IMR-90 (cell line): ENCODE data around the gene PCYOX1L. TPM values are rescaled to one million over a fixed set of nuclear protein-coding genes. Genes with fewer than 3 reads are reported as not detected.
A peak's percentile ranks its signal among the peaks of the same experiment; 100 is the strongest.

Source experiments
- ATAC-seq: fragments of 200-7000 bp; cut with Tn5 transposase; 2 replicates; pipeline ENCODE4 v1.9.1; 2020; ENCODE audit warnings: low read depth, mild to moderate bottlenecking, moderate library complexity
- BruUV-seq: library from RNA; stranded (reverse); fragments of 400-500 nt; replicated peaks from 2 replicates; lab custom pipeline; 2021; lab: Mats Ljungman, UMichigan
- CTCF ChIA-PET: fragments of 300-600 bp; formaldehyde crosslinking; extraction: SDS; loops from one replicate; lab custom pipeline; 2021; ENCODE audit warnings: antibody characterized with exemption; lab: Yijun Ruan, JAX
- POLR2A ChIA-PET: fragments of 300-600 bp; sonication (Branson Sonifier 250); formaldehyde crosslinking; loops from one replicate; lab custom pipeline; 2022; ENCODE audit warnings: antibody characterized with exemption; ENCODE audit not compliant: unreplicated experiment; lab: Charles Lee
- DNase-seq: peaks from one replicate; pipeline ENCODE4 v3.0.0; 2013
- H2AFZ ChIP-seq: replicated peaks from 2 replicates; pipeline ENCODE3; 2013; ENCODE audit warnings: low read length, mild to moderate bottlenecking; ENCODE audit not compliant: poor library complexity
- H2AK5ac ChIP-seq: 2 replicates; pipeline ENCODE4 v1.6.1; 2013; ENCODE audit warnings: low read depth, low read length, inconsistent platforms
- H2AK9ac ChIP-seq: replicated peaks from 2 replicates; pipeline ENCODE3; 2013; ENCODE audit warnings: mild to moderate bottlenecking, low read depth, low read length, moderate library complexity; ENCODE audit not compliant: poor library complexity
- H2BK120ac ChIP-seq: 2 replicates; pipeline ENCODE4 v1.6.1; 2013; ENCODE audit warnings: low read depth, low read length, inconsistent platforms
- H2BK15ac ChIP-seq: 3 replicates; pipeline ENCODE4 v1.6.1; 2013; ENCODE audit warnings: low read depth, low read length, inconsistent platforms
- H2BK20ac ChIP-seq: 2 replicates; pipeline ENCODE4 v1.6.1; 2013; ENCODE audit warnings: low read depth, mild to moderate bottlenecking, inconsistent platforms, low read length, moderate library complexity
- H2BK5ac ChIP-seq: 2 replicates; pipeline ENCODE4 v1.6.1; 2013; ENCODE audit warnings: mild to moderate bottlenecking, low read depth, low read length, inconsistent platforms; ENCODE audit not compliant: poor library complexity, severe bottlenecking
- H3K14ac ChIP-seq: replicated peaks from 2 replicates; pipeline ENCODE4 v1.6.1; 2013; ENCODE audit warnings: low read depth, low read length, inconsistent platforms
- H3K18ac ChIP-seq: 2 replicates; pipeline ENCODE4 v1.6.1; 2013; ENCODE audit warnings: low read depth, low read length, control low read depth
- H3K23ac ChIP-seq: 2 replicates; pipeline ENCODE4 v1.6.1; 2013; ENCODE audit warnings: low read depth, low read length, inconsistent platforms
- H3K27ac ChIP-seq: 2 replicates; pipeline ENCODE4 v1.5.1; 2013; ENCODE audit warnings: mild to moderate bottlenecking, control low read depth, low read length; ENCODE audit not compliant: insufficient read depth
- H3K27me3 ChIP-seq: 2 replicates; pipeline ENCODE4 v1.6.1; 2013; ENCODE audit warnings: low read length; ENCODE audit not compliant: control insufficient read depth, insufficient read depth
- H3K36me3 ChIP-seq: 2 replicates; pipeline ENCODE4 v1.6.1; 2013; ENCODE audit warnings: low read length, mixed read lengths; ENCODE audit not compliant: control insufficient read depth, insufficient read depth
- H3K4ac ChIP-seq: 2 replicates; pipeline ENCODE4 v1.6.1; 2013; ENCODE audit warnings: low read depth, low read length, inconsistent platforms
- H3K4me1 ChIP-seq: 2 replicates; pipeline ENCODE4 v1.6.1; 2013; ENCODE audit warnings: low read length, mixed read lengths; ENCODE audit not compliant: control insufficient read depth, insufficient read depth
- H3K4me2 ChIP-seq: 2 replicates; pipeline ENCODE4 v1.6.1; 2013; ENCODE audit warnings: low read depth, mild to moderate bottlenecking, control low read depth, low read length, moderate library complexity
- H3K4me3 ChIP-seq: 2 replicates; pipeline ENCODE4 v1.5.1; 2013; ENCODE audit warnings: low read depth, mild to moderate bottlenecking, control low read depth, low read length, moderate library complexity; ENCODE audit not compliant: insufficient read depth
- H3K56ac ChIP-seq: 2 replicates; pipeline ENCODE4 v1.6.1; 2013; ENCODE audit warnings: low read length, inconsistent platforms; ENCODE audit not compliant: insufficient read depth; ENCODE audit errors: extremely low read depth
- H3K79me1 ChIP-seq, 2 experiments: 2 replicates each; pipeline ENCODE4 v1.6.1; 2013; ENCODE audit warnings: low read length in 2 of 2, inconsistent platforms in 1 of 2, low read depth in 1 of 2
- H3K9ac ChIP-seq: 2 replicates; pipeline ENCODE4 v1.6.1; 2013; ENCODE audit warnings: low read depth, low read length, control low read depth
- H3K9me1 ChIP-seq: 2 replicates; pipeline ENCODE4 v1.6.1; 2013; ENCODE audit warnings: low read length, inconsistent platforms; ENCODE audit not compliant: insufficient read depth
- H3K9me3 ChIP-seq: 2 replicates; pipeline ENCODE4 v1.6.1; 2013; ENCODE audit warnings: low read length; ENCODE audit not compliant: control insufficient read depth, insufficient read depth
- H4K20me1 ChIP-seq: 2 replicates; pipeline ENCODE4 v1.6.1; 2013; ENCODE audit warnings: low read length, inconsistent platforms; ENCODE audit not compliant: insufficient read depth
- H4K5ac ChIP-seq: 2 replicates; pipeline ENCODE4 v1.6.1; 2013; ENCODE audit warnings: mild to moderate bottlenecking, low read depth, low read length, control low read depth
- H4K8ac ChIP-seq, 2 experiments: 2 replicates each; pipeline ENCODE4 v1.6.1; 2013; ENCODE audit warnings: low read depth in 2 of 2, low read length in 2 of 2, control low read depth in 1 of 2, inconsistent platforms in 1 of 2
- H4K91ac ChIP-seq: 2 replicates; pipeline ENCODE4 v1.6.1; 2013; ENCODE audit warnings: low read depth, low read length, inconsistent platforms; ENCODE audit not compliant: insufficient read depth
- BHLHE40 ChIP-seq: fragments of 150-350 bp; IDR thresholded peaks from 2 replicates; pipeline ENCODE4 v1.6.1; 2016; ENCODE audit warnings: mild to moderate bottlenecking, low read depth, low read length
- CEBPB ChIP-seq: IDR thresholded peaks from 2 replicates; pipeline ENCODE4 v1.6.1; 2012; ENCODE audit warnings: low read depth, low read length, improper control_type of control experiment
- FOS ChIP-seq: fragments of 150-350 bp; IDR thresholded peaks from 2 replicates; pipeline ENCODE4 v1.6.1; 2016; ENCODE audit warnings: low read depth, low read length
- MAFK ChIP-seq: IDR thresholded peaks from 2 replicates; pipeline ENCODE4 v1.6.1; 2012; ENCODE audit warnings: low read depth, low read length, improper control_type of control experiment
- MAZ ChIP-seq: IDR thresholded peaks from 2 replicates; pipeline ENCODE4 v1.6.1; 2012; ENCODE audit warnings: low read depth, mild to moderate bottlenecking, low read length, improper control_type of control experiment, moderate library complexity, borderline replicate concordance
- MXI1 ChIP-seq: IDR thresholded peaks from 2 replicates; pipeline ENCODE4 v1.6.1; 2012; ENCODE audit warnings: low read depth, mild to moderate bottlenecking, low read length, moderate library complexity, borderline replicate concordance
- NFE2L2 ChIP-seq: fragments of 150-350 bp; IDR thresholded peaks from 2 replicates; pipeline ENCODE4 v1.6.1; 2016; ENCODE audit warnings: low read depth, mild to moderate bottlenecking, low read length
- POLR2A ChIP-seq: IDR thresholded peaks from 2 replicates; pipeline ENCODE4 v1.6.1; 2012; ENCODE audit warnings: mild to moderate bottlenecking, low read depth, low read length
- RAD21 ChIP-seq: IDR thresholded peaks from 2 replicates; pipeline ENCODE4 v1.6.1; 2012; ENCODE audit warnings: low read length, improper control_type of control experiment
- RCOR1 ChIP-seq: IDR thresholded peaks from 2 replicates; pipeline ENCODE4 v1.6.1; 2012; ENCODE audit warnings: mild to moderate bottlenecking, low read length, improper control_type of control experiment; ENCODE audit not compliant: insufficient replicate concordance
- RFX5 ChIP-seq: IDR thresholded peaks from 2 replicates; pipeline ENCODE4 v1.8.0; 2012; ENCODE audit warnings: low read depth, mild to moderate bottlenecking, low read length, moderate library complexity
- SMC3 ChIP-seq: fragments of 150-350 bp; IDR thresholded peaks from 2 replicates; pipeline ENCODE4 v1.6.1; 2016; ENCODE audit warnings: low read depth, mild to moderate bottlenecking, antibody characterized with exemption, low read length, moderate library complexity
- WGBS, 2 experiments: methylation state at CpG; one replicate each; pipeline versions ENCODE4 v1.1.5 to v1.1.7; 2013; ENCODE audit warnings: missing lambda C conversion rate in 2 of 2; ENCODE audit not compliant: insufficient read length in 1 of 2; ENCODE audit errors: extremely low coverage in 2 of 2; 5-methylcytosine and 5-hydroxymethylcytosine counted together
- dilution Hi-C: fragments of 300-500 bp; cut with HindIII; formaldehyde crosslinking; loops from one replicate; pipeline ENCODE4 v1.14.3; 2018; ENCODE audit warnings: low sequenced_read_pairs; ENCODE audit not compliant: unreplicated experiment
- in situ Hi-C: fragments of 300-500 bp; cut with MboI; formaldehyde crosslinking; loops from 3 replicates; pipeline ENCODE4 v1.14.3; 2019; ENCODE audit warnings: low sequenced_read_pairs, inconsistent platforms, mixed read lengths
- intact Hi-C: fragments of 100-400 bp; cut with micrococcal nuclease; formaldehyde crosslinking; loops from 2 replicates; pipeline ENCODE4 v1.10.0; 2022
- polyA plus RNA-seq, 3 experiments: library from polyadenylated mRNA; depleted of rRNA; stranded (reverse); fragments of >200 nt; gene quantifications; 2 replicates each; pipeline ENCODE4 v1.2.3, GENCODE V29; 2012; ENCODE audit warnings: low replicate concordance in 1 of 3
- total RNA-seq: library from RNA; depleted of rRNA; stranded (reverse); fragments of >200 nt; gene quantifications from 2 replicates; pipeline ENCODE4 v1.2.3, GENCODE V29; 2012
- TF ChIP-seq, protein P1 (sequence below): fragments of 150-350 bp; IDR thresholded peaks from 2 replicates; pipeline ENCODE4 v1.6.1; 2016; ENCODE audit warnings: low read depth, mild to moderate bottlenecking, low read length, moderate library complexity, borderline replicate concordance
- TF ChIP-seq, protein P2 (sequence below): fragments of 150-350 bp; IDR thresholded peaks from 2 replicates; pipeline ENCODE4 v1.6.1; 2017; ENCODE audit warnings: mild to moderate bottlenecking, antibody characterized with exemption, low read length, low read depth

PCYOX1L gene
- total and polyA plus RNA-seq, 2 of the 4 experiments (the other 2 are of a cell fraction): 7.0 to 14.3 TPM

DNA sequence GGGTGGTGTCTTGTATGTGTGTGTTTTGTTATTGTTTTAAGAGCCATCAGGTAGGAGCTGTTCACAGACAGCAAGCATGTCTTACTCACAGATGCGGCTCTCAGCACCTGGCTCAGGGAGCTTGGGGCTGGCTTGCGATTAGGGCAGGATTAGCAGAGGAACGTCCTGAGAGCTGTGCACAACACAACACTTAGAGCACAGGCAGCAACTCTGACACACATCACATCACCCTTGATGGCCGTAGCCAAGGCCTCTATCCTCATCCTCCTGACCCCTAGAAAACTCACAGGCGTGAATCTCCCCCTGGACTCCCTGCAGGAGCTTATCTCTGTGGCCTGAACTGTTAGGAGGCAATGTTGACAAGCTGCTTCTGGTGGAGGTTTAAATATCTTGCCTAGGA, 28.3 kb downstream of the PCYOX1L start (continued):
- TF ChIP-seq MAFK: no peak

DNA sequence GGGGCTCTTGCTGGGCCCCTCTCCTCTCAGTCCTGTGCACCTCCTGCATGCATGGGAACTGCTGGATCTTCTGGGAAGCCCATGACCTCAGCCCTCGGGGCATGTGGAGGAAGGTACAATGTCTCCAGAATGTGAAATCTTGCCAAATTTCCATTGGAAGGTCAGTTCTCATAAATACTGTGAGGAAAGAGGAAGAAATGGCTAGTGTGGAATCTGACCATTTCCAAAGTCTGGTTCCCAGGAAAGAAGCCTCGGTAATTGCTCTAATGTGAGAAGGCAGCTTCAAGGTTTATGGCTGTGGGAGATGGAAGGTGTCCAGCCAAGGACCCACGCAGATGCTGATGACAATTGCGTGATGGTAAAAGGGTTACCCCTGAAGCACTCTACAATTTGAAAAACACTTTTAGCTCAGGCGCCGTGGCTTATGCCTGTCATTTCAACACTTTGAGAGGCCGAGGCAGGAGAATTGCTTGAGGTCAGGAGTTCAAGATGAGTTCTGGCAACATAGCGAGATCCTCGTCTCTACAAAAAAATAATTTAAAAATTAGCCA, 29.3 kb downstream of the PCYOX1L start:
- Histone ChIP-seq H3K23ac (peak overlapping the region; percentile 72; the same call in 1 of the 2 replicates), H3K9me3 (peaks cover 2% of the 10 kb centered on the region), H3K56ac (no peak overlapping the region), H3K4me1 (peaks cover 26% of the 10 kb centered on the region), H3K27me3 (no peaks in the 10 kb centered on the region), H4K5ac (0 out of 2 replicates have a peak overlapping the region, but pooled peaks have one; percentile 61), H3K9me1 (peaks cover 9% of the 10 kb centered on the region), H2BK120ac (peak overlapping the region; percentile 47), H3K4me3 (no peak overlapping the region), H3K27ac (peak overlapping the region; percentile 60; the same call in 1 of the 2 replicates), H4K91ac (peak overlapping the region; percentile 50; the same call in 1 of the 2 replicates), H3K18ac (peak overlapping the region; percentile 80), H3K4me2 (no peak overlapping the region), H2BK15ac (0 out of 3 replicates have a peak overlapping the region, but pooled peaks have one; percentile 6), H2BK5ac (no peak overlapping the region), H2AK5ac (peak overlapping the region; percentile 83), H4K20me1 (no peaks in the 10 kb centered on the region; the same call in 1 of the 2 replicates), H3K36me3 (no peaks in the 10 kb centered on the region), H4K8ac (peak overlapping the region in 1 of 2 experiments; percentile 8; a peak in 1 of 4 replicates), H2BK20ac (peak overlapping the region; percentile 51; the same call in 1 of the 2 replicates), H3K14ac (peak overlapping the region; percentile 11), H3K4ac (peak overlapping the region; percentile 7; the same call in 1 of the 2 replicates), H3K79me1 (peaks cover 5 to 11% of the 10 kb centered on the region in 2 experiments; a peak in 1 of 4 replicates), H3K9ac (no peak overlapping the region), H2AK9ac (no peak overlapping the region), H2AFZ (no peak overlapping the region)
- in situ Hi-C loops: loop anchor here (5.0 kb wide), 1 partner anchor 45 kb away; no protein-coding TSS in a partner anchor
- BruUV-seq: no TSS peak
- WGBS, 2 experiments: 14% methylated on average over 1 of the region's 9 CpGs; no CpG with 5 or more reads in 1 of the 2 experiments
- ChIA-PET POLR2A (no interaction called here), CTCF (interaction anchor here (1.2 to 3.1 kb wide), 4 partner anchors 19 to 49 kb away, joined by 6 to 11 read pairs (median 8); no protein-coding TSS in a partner anchor)
- DNase-seq (peak; percentile 70), ATAC-seq (peak; percentile 21)
- dilution Hi-C loops: no loop called here
- intact Hi-C loops: no loop called here
- TF ChIP-seq RAD21: no peak
- no peak for TF ChIP-seq BHLHE40
- TF ChIP-seq, protein P1, sequence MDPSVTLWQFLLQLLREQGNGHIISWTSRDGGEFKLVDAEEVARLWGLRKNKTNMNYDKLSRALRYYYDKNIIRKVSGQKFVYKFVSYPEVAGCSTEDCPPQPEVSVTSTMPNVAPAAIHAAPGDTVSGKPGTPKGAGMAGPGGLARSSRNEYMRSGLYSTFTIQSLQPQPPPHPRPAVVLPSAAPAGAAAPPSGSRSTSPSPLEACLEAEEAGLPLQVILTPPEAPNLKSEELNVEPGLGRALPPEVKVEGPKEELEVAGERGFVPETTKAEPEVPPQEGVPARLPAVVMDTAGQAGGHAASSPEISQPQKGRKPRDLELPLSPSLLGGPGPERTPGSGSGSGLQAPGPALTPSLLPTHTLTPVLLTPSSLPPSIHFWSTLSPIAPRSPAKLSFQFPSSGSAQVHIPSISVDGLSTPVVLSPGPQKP: no peak
- TF ChIP-seq RCOR1: no peak
- no peak for TF ChIP-seq MAFK
- no peak for TF ChIP-seq CEBPB
- TF ChIP-seq, protein P2, sequence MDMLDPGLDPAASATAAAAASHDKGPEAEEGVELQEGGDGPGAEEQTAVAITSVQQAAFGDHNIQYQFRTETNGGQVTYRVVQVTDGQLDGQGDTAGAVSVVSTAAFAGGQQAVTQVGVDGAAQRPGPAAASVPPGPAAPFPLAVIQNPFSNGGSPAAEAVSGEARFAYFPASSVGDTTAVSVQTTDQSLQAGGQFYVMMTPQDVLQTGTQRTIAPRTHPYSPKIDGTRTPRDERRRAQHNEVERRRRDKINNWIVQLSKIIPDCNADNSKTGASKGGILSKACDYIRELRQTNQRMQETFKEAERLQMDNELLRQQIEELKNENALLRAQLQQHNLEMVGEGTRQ: no peak
- TF ChIP-seq POLR2A: no peak
- no peak for TF ChIP-seq MAZ
- no peak for TF ChIP-seq RFX5
- TF ChIP-seq SMC3: no peak
- TF ChIP-seq MXI1: no peak
- no peak for TF ChIP-seq NFE2L2
- TF ChIP-seq FOS: no peak
